ENCODE measurements around the gene NAP1L4. TPM values are rescaled to one million over a fixed set of nuclear protein-coding genes. Genes with fewer than 3 reads are reported as not detected.
A peak's percentile ranks its signal among the peaks of the same experiment; 100 is the strongest.

The NAP1L4 gene
- total RNA-seq, 1 experiment from 2014 or later = 144 TPM

- TF ChIP-seq CEBPB (IDR thresholded peaks at IDR 0.05; ENCODE audit: low read depth) = no peak
- TF ChIP-seq SP1 (IDR thresholded peaks at IDR 0.05; ENCODE audit: low read depth) = no peak
- no peak for TF ChIP-seq SRF (IDR thresholded peaks at IDR 0.05; ENCODE audit: low read depth)
- TF ChIP-seq RAD21 (IDR thresholded peaks at IDR 0.05; ENCODE audit: low read depth) = no peak
- TF ChIP-seq YY1 (IDR thresholded peaks at IDR 0.05; ENCODE audit: extremely low read depth, insufficient replicate concordance, low read depth, low read length) = no peak
Measured at GRCh38 chr11:2992997-2993325, 832 bp upstream of the NAP1L4 start (continued).

- RAD21 ChIA-PET (ENCODE audit: low non-redundant PET in 1 of 2, low total read pairs in 2 of 2, uncharacterized antibody in 2 of 2, unreplicated experiment in 2 of 2) = no interaction called here
- peak; percentile 69 for ATAC-seq
- DNase-seq (ENCODE audit: low read depth, low spot score) = no peak
- peaks cover 10% of the 10 kb centered on the region for H4K20me1 ChIP-seq (ENCODE audit: insufficient read depth)
- no peaks in the 10 kb centered on the region for H3K9me2 ChIP-seq (ENCODE audit: insufficient read depth)
- H3K79me2 ChIP-seq (ENCODE audit: insufficient read depth, low read length) = peaks cover 52% of the 10 kb centered on the region
- no peaks in the 10 kb centered on the region for H3K9me3 ChIP-seq (ENCODE audit: control insufficient read depth in 1 of 2, insufficient read depth in 1 of 2, low read depth in 1 of 2, low read length in 2 of 2)
- H3K27ac ChIP-seq (ENCODE audit: low read depth, low read length) = peak overlapping the region; percentile 77
- TF ChIP-seq ZFX (IDR thresholded peaks at IDR 0.05) = peak; percentile 92
- TF ChIP-seq EGR1 (IDR thresholded peaks at IDR 0.05; ENCODE audit: low read depth) = peak; percentile 45; the same call in 1 of the 2 replicates
- peak; percentile 76 for TF ChIP-seq TCF7L2 (IDR thresholded peaks at IDR 0.05; ENCODE audit: borderline replicate concordance, extremely low read depth, insufficient read depth, insufficient read length)
- TF ChIP-seq EZH2phosphoT487 (IDR thresholded peaks at IDR 0.05; ENCODE audit: borderline replicate concordance) = no peak
- TF ChIP-seq SIN3A (IDR thresholded peaks at IDR 0.05; ENCODE audit: low read depth) = no peak
- TF ChIP-seq CBX3 (IDR thresholded peaks at IDR 0.05; ENCODE audit: low read depth) = no peak
- POLR2A ChIA-PET = interaction anchor here (0.7 to 0.9 kb wide), 3 partner anchors 12 to 58 kb away, joined by 3 to 5 read pairs (median 5); no protein-coding TSS in a partner anchor
- BruUV-seq (replicated peaks) = no TSS peak
- H3K27me3 ChIP-seq (ENCODE audit: insufficient read depth, low read length) = no peaks in the 10 kb centered on the region
- no peak overlapping the region for H2AFZ ChIP-seq (ENCODE audit: low read depth, low read length, poor library complexity, severe bottlenecking)
- CTCF ChIA-PET = interaction anchor here (1.2 kb wide), 1 partner anchor 62 kb away, joined by 6 read pairs; no protein-coding TSS in a partner anchor
- H3K4me2 ChIP-seq (ENCODE audit: low read length) = peak overlapping the region; percentile 99
- H3K4me3 ChIP-seq (replicated peaks in 1 of 2; ENCODE audit: low read depth in 1 of 2, low read length in 2 of 2) = peak overlapping the region; percentile 94 to 99
- peaks cover 15 to 30% of the 10 kb centered on the region in 2 experiments; a peak in 3 of 4 replicates for H3K4me1 ChIP-seq (ENCODE audit: control insufficient read depth in 1 of 2, insufficient read depth in 2 of 2, low read length in 2 of 2)
- peak overlapping the region; percentile 98 for H3K9ac ChIP-seq (ENCODE audit: low read length)
- H3K36me3 ChIP-seq (ENCODE audit: control insufficient read depth in 1 of 2, insufficient read depth in 2 of 2, low read length in 2 of 2) = peaks cover 0 to 7% of the 10 kb centered on the region in 2 experiments; a peak in 1 of 4 replicates
- intact Hi-C loops (cut with micrococcal nuclease) = no loop called here
Measured at GRCh38 chr11:2991452-2992233, 486 bp downstream of the NAP1L4 start.

Data from HCT116 (cell line).